CD4-positive, alpha-beta T cell treated with Interleukin-6 at 100 ng/mL for 8 hours (primary cell): Measurements from ENCODE around the gene FARS2.

Experiments
- DNase-seq: peaks from one replicate; pipeline ENCODE4 v3.0.0-alpha.2; 2020; ENCODE audit warnings: mixed read lengths, low spot score

FARS2 gene

GRCh38 chr6:5427586-5427985, 166.3 kb downstream of the FARS2 start:
- DNase-seq = no peak

GRCh38 chr6:5433324-5433723, 172.0 kb downstream of the FARS2 start:
- DNase-seq = no peak

GRCh38 chr6:5435449-5435848, 174.1 kb downstream of the FARS2 start:
- no peak for DNase-seq

- no peak for DNase-seq
Measured at GRCh38 chr6:5438922-5439584, 177.7 kb downstream of the FARS2 start.

- no peak for DNase-seq
Measured at GRCh38 chr6:5439749-5440148, 178.4 kb downstream of the FARS2 start.

GRCh38 chr6:5442319-5442718, 181.0 kb downstream of the FARS2 start:
- DNase-seq = no peak

- no peak for DNase-seq
Measured at GRCh38 chr6:5442916-5443315, 181.6 kb downstream of the FARS2 start.

- DNase-seq = no peak
Measured at GRCh38 chr6:5443491-5443890, 182.2 kb downstream of the FARS2 start.

- no peak for DNase-seq
Measured at GRCh38 chr6:5446362-5447075, 185.2 kb downstream of the FARS2 start.

GRCh38 chr6:5447921-5448320, 186.6 kb downstream of the FARS2 start:
- no peak for DNase-seq

- DNase-seq = no peak
Measured at GRCh38 chr6:5450073-5450472, 188.8 kb downstream of the FARS2 start.

GRCh38 chr6:5453546-5453945, 192.2 kb downstream of the FARS2 start:
- DNase-seq = no peak

GRCh38 chr6:5455142-5455541, 193.8 kb downstream of the FARS2 start:
- no peak for DNase-seq

- no peak for DNase-seq
Measured at GRCh38 chr6:5457041-5457440, 195.7 kb downstream of the FARS2 start.

GRCh38 chr6:5457983-5458683, 196.8 kb downstream of the FARS2 start:
- no peak for DNase-seq

- no peak for DNase-seq
Measured at GRCh38 chr6:5459346-5459745, 198.0 kb downstream of the FARS2 start.

- no peak for DNase-seq
Measured at GRCh38 chr6:5461365-5461764, 200.1 kb downstream of the FARS2 start.

GRCh38 chr6:5462856-5463255, 201.5 kb downstream of the FARS2 start:
- DNase-seq = no peak

- no peak for DNase-seq
Measured at GRCh38 chr6:5463690-5464089, 202.4 kb downstream of the FARS2 start.

GRCh38 chr6:5464099-5464885, 203.0 kb downstream of the FARS2 start:
- DNase-seq = no peak

GRCh38 chr6:5466281-5467136, 205.2 kb downstream of the FARS2 start:
- no peak for DNase-seq
